GM23338 (cell line): ENCODE results near the gene SMARCA2. TPM values are rescaled to one million over a fixed set of nuclear protein-coding genes. Genes with fewer than 3 reads are reported as not detected.

Experiments
- ATAC-seq: fragments of 200-7000 bp; cut with Tn5 transposase; 3 replicates; pipeline ENCODE4 v1.9.1; 2020
- DNase-seq: peaks from one replicate; pipeline ENCODE4 v3.0.0-alpha.2; 2015; ENCODE audit warnings: low spot score
- H2AFZ ChIP-seq: fragments of 200-600 bp; sonication (generic); 2 replicates; pipeline ENCODE4 v1.8.0; 2016; ENCODE audit warnings: antibody characterized with exemption, mild to moderate bottlenecking, moderate library complexity
- H3F3A ChIP-seq: fragments of 200-600 bp; sonication (generic); replicated peaks from 2 replicates; pipeline ENCODE4 v1.8.0; 2017; ENCODE audit warnings: antibody characterized with exemption, mixed run types, low read depth
- H3K27ac ChIP-seq: fragments of 200-600 bp; sonication (generic); 2 replicates; pipeline ENCODE4 v1.6.1; 2016; ENCODE audit warnings: low read depth
- H3K27me3 ChIP-seq: fragments of 200-600 bp; sonication (generic); 2 replicates; pipeline ENCODE4 v1.8.0; 2016; ENCODE audit warnings: mild to moderate bottlenecking, mixed run types, moderate library complexity; ENCODE audit not compliant: insufficient read depth
- H3K36me3 ChIP-seq: fragments of 200-600 bp; sonication (generic); 2 replicates; pipeline ENCODE4 v1.8.0; 2016; ENCODE audit warnings: mild to moderate bottlenecking; ENCODE audit not compliant: insufficient read depth
- H3K4me1 ChIP-seq: fragments of 200-600 bp; sonication (generic); 2 replicates; pipeline ENCODE4 v1.8.0; 2016; ENCODE audit warnings: mild to moderate bottlenecking, moderate library complexity; ENCODE audit not compliant: insufficient read depth
- H3K4me2 ChIP-seq: fragments of 200-600 bp; sonication (generic); 2 replicates; pipeline ENCODE4 v1.7.1; 2017; ENCODE audit warnings: mixed run types
- H3K4me3 ChIP-seq: fragments of 200-600 bp; sonication (generic); 2 replicates; pipeline ENCODE4 v1.6.1; 2016; ENCODE audit warnings: mixed run types
- H3K79me2 ChIP-seq: fragments of 200-600 bp; sonication (generic); replicated peaks from 2 replicates; pipeline ENCODE4 v1.8.0; 2017; ENCODE audit warnings: mild to moderate bottlenecking; ENCODE audit not compliant: insufficient read depth
- H3K9me2 ChIP-seq: fragments of 200-600 bp; sonication (generic); 2 replicates; pipeline ENCODE4 v1.8.0; 2017; ENCODE audit not compliant: insufficient read depth
- H4K20me1 ChIP-seq: fragments of 200-600 bp; sonication (generic); replicated peaks from 2 replicates; pipeline ENCODE4 v1.8.0; 2017; ENCODE audit warnings: mild to moderate bottlenecking; ENCODE audit not compliant: insufficient read depth
- H3K27ac Mint-ChIP-seq: 2 replicates; pipeline ENCODE4 v1.8.0; 2020; ENCODE audit warnings: inconsistent platforms, mild to moderate bottlenecking, moderate library complexity, mixed read lengths
- H3K27me3 Mint-ChIP-seq: 3 replicates; pipeline ENCODE4 v1.8.0; 2022; ENCODE audit warnings: low read depth, mild to moderate bottlenecking, moderate library complexity, mixed read lengths, inconsistent platforms; ENCODE audit not compliant: insufficient read depth, poor library complexity
- H3K36me3 Mint-ChIP-seq: 3 replicates; pipeline ENCODE4 v1.8.0; 2021; ENCODE audit warnings: low read depth, mild to moderate bottlenecking, inconsistent platforms, moderate library complexity, mixed read lengths
- H3K4me1 Mint-ChIP-seq: 3 replicates; pipeline ENCODE4 v1.8.0; 2020; ENCODE audit warnings: mild to moderate bottlenecking, inconsistent platforms, mixed read lengths
- H3K4me3 Mint-ChIP-seq: 3 replicates; pipeline ENCODE4 v1.8.0; 2021; ENCODE audit warnings: moderate library complexity, mild to moderate bottlenecking, inconsistent platforms, mixed read lengths
- H3K9me3 Mint-ChIP-seq: 3 replicates; pipeline ENCODE4 v1.8.0; 2020; ENCODE audit warnings: moderate library complexity, mild to moderate bottlenecking, inconsistent platforms, mixed read lengths
- CREB1 ChIP-seq: fragments of 250-450 bp; sonication (Bioruptor Pico); IDR thresholded peaks from 2 replicates; pipeline ENCODE4 v1.5.0; 2020; ENCODE audit warnings: low read depth, mild to moderate bottlenecking, moderate library complexity
- ETS1 ChIP-seq: IDR thresholded peaks from 2 replicates; pipeline ENCODE4 v1.6.1; 2016; ENCODE audit warnings: antibody characterized with exemption
- EZH2phosphoT487 ChIP-seq: fragments of 200-600 bp; sonication (generic); IDR thresholded peaks from one replicate; pipeline ENCODE4 v1.8.1; 2018; ENCODE audit warnings: antibody characterized with exemption; ENCODE audit not compliant: unreplicated experiment
- JUNB ChIP-seq: IDR thresholded peaks from one replicate; pipeline ENCODE4 v1.6.1; 2016; ENCODE audit warnings: antibody characterized with exemption; ENCODE audit not compliant: unreplicated experiment
- NANOG ChIP-seq: IDR thresholded peaks from 2 replicates; pipeline ENCODE4 v1.6.1; 2016; ENCODE audit warnings: antibody characterized with exemption, borderline replicate concordance
- POLR2AphosphoS5 ChIP-seq: IDR thresholded peaks from 2 replicates; pipeline ENCODE4 v1.6.1; 2016; ENCODE audit warnings: antibody characterized with exemption, low read depth
- REST ChIP-seq: IDR thresholded peaks from one replicate; pipeline ENCODE4 v1.6.1; 2018; ENCODE audit warnings: antibody characterized with exemption; ENCODE audit not compliant: unreplicated experiment
- STAT1 ChIP-seq: IDR thresholded peaks from one replicate; pipeline ENCODE4 v1.6.1; 2016; ENCODE audit warnings: antibody characterized with exemption; ENCODE audit not compliant: unreplicated experiment
- ZNF114 ChIP-seq: fragments of 250-450 bp; sonication (Bioruptor Pico); IDR thresholded peaks from 2 replicates; pipeline ENCODE4 v1.5.0; 2020; ENCODE audit warnings: mild to moderate bottlenecking, moderate library complexity
- ZNF331 ChIP-seq: fragments of 250-450 bp; sonication (Bioruptor Pico); IDR thresholded peaks from 2 replicates; pipeline ENCODE4 v1.5.0; 2020; ENCODE audit warnings: low read depth, mild to moderate bottlenecking, moderate library complexity
- polyA plus RNA-seq: library from polyadenylated mRNA; unstranded; fragments of >200 nt; fragmentation: Nextera tagmentation; extraction: Ambion mirVana; gene quantifications from 2 replicates; pipeline ENCODE4 v1.2.1, GENCODE V29; 2016
- total RNA-seq: library from RNA; depleted of rRNA; stranded (reverse); fragments of >200 nt; shearing (Covaris generic); gene quantifications from 2 replicates; pipeline ENCODE4 v1.2.3, GENCODE V29; 2014
- TF ChIP-seq, protein P1 (sequence below): fragments of 250-450 bp; sonication (Bioruptor Pico); IDR thresholded peaks from 2 replicates; pipeline ENCODE4 v1.5.0; 2020; ENCODE audit warnings: mild to moderate bottlenecking, moderate library complexity
- TF ChIP-seq, protein P2 (sequence below), 2 experiments: fragments of 200-600 bp in 1 of 2; sonication (generic) in 1 of 2; conservative IDR thresholded peaks; 2 replicates each; pipeline versions ENCODE4 v1.5.1 to v1.6.1; 2016 to 2017; ENCODE audit warnings: antibody characterized with exemption in 2 of 2, low read depth in 2 of 2, mild to moderate bottlenecking in 2 of 2, moderate library complexity in 1 of 2

Gene SMARCA2
- total and polyA plus RNA-seq, 2 experiments from 2014 or later: 21.7 to 21.9 TPM

DNA sequence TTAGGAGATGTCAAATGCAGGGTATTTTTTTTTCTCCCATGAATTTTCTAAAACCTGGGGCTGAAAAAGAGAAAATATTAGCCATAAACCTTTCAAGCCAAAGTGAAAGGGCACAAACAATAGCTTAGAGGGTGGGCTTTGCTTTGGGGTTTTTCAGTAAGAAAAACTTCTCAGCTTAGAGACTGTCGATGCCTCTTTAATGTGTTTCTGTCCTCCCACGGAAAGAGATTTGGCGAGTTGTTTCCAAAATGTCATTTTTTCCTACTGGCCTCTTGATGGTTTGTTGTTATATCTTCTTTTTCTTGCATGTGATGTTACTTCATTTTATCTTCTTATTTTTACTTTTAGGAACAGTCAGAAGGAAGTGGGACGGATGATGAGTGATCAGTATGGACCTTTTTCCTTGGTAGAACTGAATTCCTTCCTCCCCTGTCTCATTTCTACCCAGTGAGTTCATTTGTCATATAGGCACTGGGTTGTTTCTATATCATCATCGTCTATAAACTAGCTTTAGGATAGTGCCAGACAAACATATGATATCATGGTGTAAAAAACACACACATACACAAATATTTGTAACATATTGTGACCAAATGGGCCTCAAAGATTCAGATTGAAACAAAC is 177.3 kb downstream of the SMARCA2 start:
- no peaks in the 10 kb centered on the region for H3K79me2 ChIP-seq
- H3K36me3 ChIP-seq: no peaks in the 10 kb centered on the region
- Mint-ChIP-seq H3K4me1 (peaks cover 11% of the 10 kb centered on the region; the same call in 2 of the 3 replicates), H3K27me3 (no peaks in the 10 kb centered on the region), H3K36me3 (no peaks in the 10 kb centered on the region), H3K9me3 (no peaks in the 10 kb centered on the region), H3K4me3 (no peak overlapping the region), H3K27ac (no peak overlapping the region)
- no peaks in the 10 kb centered on the region for H3F3A ChIP-seq
- peaks cover 6% of the 10 kb centered on the region for H3K4me1 ChIP-seq
- no peak overlapping the region for H2AFZ ChIP-seq
- no peaks in the 10 kb centered on the region for H3K9me2 ChIP-seq
- TF ChIP-seq, protein P1, sequence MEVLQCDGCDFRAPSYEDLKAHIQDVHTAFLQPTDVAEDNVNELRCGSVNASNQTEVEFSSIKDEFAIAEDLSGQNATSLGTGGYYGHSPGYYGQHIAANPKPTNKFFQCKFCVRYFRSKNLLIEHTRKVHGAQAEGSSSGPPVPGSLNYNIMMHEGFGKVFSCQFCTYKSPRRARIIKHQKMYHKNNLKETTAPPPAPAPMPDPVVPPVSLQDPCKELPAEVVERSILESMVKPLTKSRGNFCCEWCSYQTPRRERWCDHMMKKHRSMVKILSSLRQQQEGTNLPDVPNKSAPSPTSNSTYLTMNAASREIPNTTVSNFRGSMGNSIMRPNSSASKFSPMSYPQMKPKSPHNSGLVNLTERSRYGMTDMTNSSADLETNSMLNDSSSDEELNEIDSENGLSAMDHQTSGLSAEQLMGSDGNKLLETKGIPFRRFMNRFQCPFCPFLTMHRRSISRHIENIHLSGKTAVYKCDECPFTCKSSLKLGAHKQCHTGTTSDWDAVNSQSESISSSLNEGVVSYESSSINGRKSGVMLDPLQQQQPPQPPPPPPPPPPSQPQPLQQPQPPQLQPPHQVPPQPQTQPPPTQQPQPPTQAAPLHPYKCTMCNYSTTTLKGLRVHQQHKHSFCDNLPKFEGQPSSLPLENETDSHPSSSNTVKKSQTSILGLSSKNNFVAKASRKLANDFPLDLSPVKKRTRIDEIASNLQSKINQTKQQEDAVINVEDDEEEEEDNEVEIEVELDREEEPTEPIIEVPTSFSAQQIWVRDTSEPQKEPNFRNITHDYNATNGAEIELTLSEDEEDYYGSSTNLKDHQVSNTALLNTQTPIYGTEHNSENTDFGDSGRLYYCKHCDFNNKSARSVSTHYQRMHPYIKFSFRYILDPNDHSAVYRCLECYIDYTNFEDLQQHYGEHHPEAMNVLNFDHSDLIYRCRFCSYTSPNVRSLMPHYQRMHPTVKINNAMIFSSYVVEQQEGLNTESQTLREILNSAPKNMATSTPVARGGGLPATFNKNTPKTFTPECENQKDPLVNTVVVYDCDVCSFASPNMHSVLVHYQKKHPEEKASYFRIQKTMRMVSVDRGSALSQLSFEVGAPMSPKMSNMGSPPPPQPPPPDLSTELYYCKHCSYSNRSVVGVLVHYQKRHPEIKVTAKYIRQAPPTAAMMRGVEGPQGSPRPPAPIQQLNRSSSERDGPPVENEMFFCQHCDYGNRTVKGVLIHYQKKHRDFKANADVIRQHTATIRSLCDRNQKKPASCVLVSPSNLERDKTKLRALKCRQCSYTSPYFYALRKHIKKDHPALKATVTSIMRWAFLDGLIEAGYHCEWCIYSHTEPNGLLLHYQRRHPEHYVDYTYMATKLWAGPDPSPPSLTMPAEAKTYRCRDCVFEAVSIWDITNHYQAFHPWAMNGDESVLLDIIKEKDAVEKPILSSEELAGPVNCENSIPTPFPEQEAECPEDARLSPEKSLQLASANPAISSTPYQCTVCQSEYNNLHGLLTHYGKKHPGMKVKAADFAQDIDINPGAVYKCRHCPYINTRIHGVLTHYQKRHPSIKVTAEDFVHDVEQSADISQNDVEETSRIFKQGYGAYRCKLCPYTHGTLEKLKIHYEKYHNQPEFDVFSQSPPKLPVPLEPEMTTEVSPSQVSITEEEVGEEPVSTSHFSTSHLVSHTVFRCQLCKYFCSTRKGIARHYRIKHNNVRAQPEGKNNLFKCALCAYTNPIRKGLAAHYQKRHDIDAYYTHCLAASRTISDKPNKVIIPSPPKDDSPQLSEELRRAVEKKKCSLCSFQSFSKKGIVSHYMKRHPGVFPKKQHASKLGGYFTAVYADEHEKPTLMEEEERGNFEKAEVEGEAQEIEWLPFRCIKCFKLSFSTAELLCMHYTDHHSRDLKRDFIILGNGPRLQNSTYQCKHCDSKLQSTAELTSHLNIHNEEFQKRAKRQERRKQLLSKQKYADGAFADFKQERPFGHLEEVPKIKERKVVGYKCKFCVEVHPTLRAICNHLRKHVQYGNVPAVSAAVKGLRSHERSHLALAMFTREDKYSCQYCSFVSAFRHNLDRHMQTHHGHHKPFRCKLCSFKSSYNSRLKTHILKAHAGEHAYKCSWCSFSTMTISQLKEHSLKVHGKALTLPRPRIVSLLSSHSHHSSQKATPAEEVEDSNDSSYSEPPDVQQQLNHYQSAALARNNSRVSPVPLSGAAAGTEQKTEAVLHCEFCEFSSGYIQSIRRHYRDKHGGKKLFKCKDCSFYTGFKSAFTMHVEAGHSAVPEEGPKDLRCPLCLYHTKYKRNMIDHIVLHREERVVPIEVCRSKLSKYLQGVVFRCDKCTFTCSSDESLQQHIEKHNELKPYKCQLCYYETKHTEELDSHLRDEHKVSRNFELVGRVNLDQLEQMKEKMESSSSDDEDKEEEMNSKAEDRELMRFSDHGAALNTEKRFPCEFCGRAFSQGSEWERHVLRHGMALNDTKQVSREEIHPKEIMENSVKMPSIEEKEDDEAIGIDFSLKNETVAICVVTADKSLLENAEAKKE: no peak
- TF ChIP-seq ZNF114: no peak
- no peak for TF ChIP-seq CREB1 (CRISPR knock-in tag)
- TF ChIP-seq POLR2AphosphoS5: no peak
- TF ChIP-seq STAT1: no peak
- TF ChIP-seq, protein P2, sequence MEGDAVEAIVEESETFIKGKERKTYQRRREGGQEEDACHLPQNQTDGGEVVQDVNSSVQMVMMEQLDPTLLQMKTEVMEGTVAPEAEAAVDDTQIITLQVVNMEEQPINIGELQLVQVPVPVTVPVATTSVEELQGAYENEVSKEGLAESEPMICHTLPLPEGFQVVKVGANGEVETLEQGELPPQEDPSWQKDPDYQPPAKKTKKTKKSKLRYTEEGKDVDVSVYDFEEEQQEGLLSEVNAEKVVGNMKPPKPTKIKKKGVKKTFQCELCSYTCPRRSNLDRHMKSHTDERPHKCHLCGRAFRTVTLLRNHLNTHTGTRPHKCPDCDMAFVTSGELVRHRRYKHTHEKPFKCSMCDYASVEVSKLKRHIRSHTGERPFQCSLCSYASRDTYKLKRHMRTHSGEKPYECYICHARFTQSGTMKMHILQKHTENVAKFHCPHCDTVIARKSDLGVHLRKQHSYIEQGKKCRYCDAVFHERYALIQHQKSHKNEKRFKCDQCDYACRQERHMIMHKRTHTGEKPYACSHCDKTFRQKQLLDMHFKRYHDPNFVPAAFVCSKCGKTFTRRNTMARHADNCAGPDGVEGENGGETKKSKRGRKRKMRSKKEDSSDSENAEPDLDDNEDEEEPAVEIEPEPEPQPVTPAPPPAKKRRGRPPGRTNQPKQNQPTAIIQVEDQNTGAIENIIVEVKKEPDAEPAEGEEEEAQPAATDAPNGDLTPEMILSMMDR (conservative IDR thresholded peaks at IDR 0.05; ENCODE audit: low read depth in 2 of 2): no peak
- TF ChIP-seq ZNF331 (CRISPR knock-in tag): no peak
- TF ChIP-seq NANOG: no peak
- no peak for TF ChIP-seq JUNB
- no peak for TF ChIP-seq EZH2phosphoT487
- TF ChIP-seq REST: no peak
- no peak for TF ChIP-seq ETS1
- H3K27ac ChIP-seq: peak overlapping the region; percentile 8; the same call in 1 of the 2 replicates
- ATAC-seq (no peak), DNase-seq (no peak)
- H3K27me3 ChIP-seq: no peaks in the 10 kb centered on the region
- H3K4me3 ChIP-seq: no peak overlapping the region
- H4K20me1 ChIP-seq: no peaks in the 10 kb centered on the region
- H3K4me2 ChIP-seq: no peak overlapping the region
